Activated CD4-positive, alpha-beta T cell treated with anti-CD3 and anti-CD28 coated beads for 36 hours (primary cell): ENCODE results near the gene KANK4. TPM values are rescaled to one million over a fixed set of nuclear protein-coding genes. Genes with fewer than 3 reads are reported as not detected.

ENCODE experiments used
- ATAC-seq: fragments of 200-7000 bp; cut with Tn5 transposase; one replicate; pipeline ENCODE4 v1.10.0; 2021; ENCODE audit warnings: mild to moderate bottlenecking, moderate library complexity
- CTCF ChIA-PET: fragments of 350-600 bp; sonication (Branson Sonifier 250); formaldehyde crosslinking; loops from one replicate; lab custom pipeline; 2021; ENCODE audit warnings: antibody characterized with exemption; lab: Charles Lee
- POLR2A ChIA-PET: fragments of 350-600 bp; sonication (Branson Sonifier 250); formaldehyde crosslinking; loops from one replicate; lab custom pipeline; 2021; ENCODE audit warnings: antibody characterized with exemption, inconsistent platforms; lab: Charles Lee
- DNase-seq: peaks from one replicate; pipeline ENCODE4 v3.0.0-alpha.2; 2020
- H3K27ac Mint-ChIP-seq: one replicate; pipeline ENCODE4 v1.8.0; 2021; ENCODE audit warnings: mixed read lengths
- H3K27me3 Mint-ChIP-seq: one replicate; pipeline ENCODE4 v1.8.0; 2021; ENCODE audit warnings: mixed read lengths
- H3K36me3 Mint-ChIP-seq: one replicate; pipeline ENCODE4 v1.8.0; 2021; ENCODE audit warnings: low read depth, mixed read lengths
- H3K4me1 Mint-ChIP-seq: one replicate; pipeline ENCODE4 v1.8.0; 2021; ENCODE audit warnings: mixed read lengths
- H3K4me3 Mint-ChIP-seq: one replicate; pipeline ENCODE4 v1.8.0; 2021; ENCODE audit warnings: mild to moderate bottlenecking, moderate library complexity, mixed read lengths
- H3K9me3 Mint-ChIP-seq: one replicate; pipeline ENCODE4 v1.8.0; 2021; ENCODE audit warnings: low read depth, mixed read lengths
- intact Hi-C, 2 experiments: fragments of 100-400 bp; cut with DNase I in 1 of 2; cut with micrococcal nuclease in 1 of 2; formaldehyde crosslinking; loops; one replicate each; pipeline versions ENCODE4 v1.14.2 to v1.15.1; 2022 to 2024; cut with DNase I, micrococcal nuclease
- total RNA-seq, 2 experiments: library from RNA; stranded (reverse); gene quantifications; one replicate each; pipeline ENCODE4 v1.2.3, GENCODE V29; 2021

Gene KANK4
- total RNA-seq, 2 experiments from 2014 or later = not detected

- POLR2A ChIA-PET = no interaction called here
- no peak for ATAC-seq
Measured at GRCh38 chr1:62212411-62212810, 106.8 kb downstream of the KANK4 start.

GRCh38 chr1:62210960-62211359 is 108.3 kb downstream of the KANK4 start:
- Mint-ChIP-seq H3K36me3 (peaks cover 2% of the 10 kb centered on the region), H3K4me3 (no peak overlapping the region), H3K27ac (no peak overlapping the region), H3K27me3 (no peaks in the 10 kb centered on the region), H3K9me3 (peaks cover 16% of the 10 kb centered on the region), H3K4me1 (peaks cover 10% of the 10 kb centered on the region)
- CTCF ChIA-PET = no interaction called here
- intact Hi-C loops = no loop called here
- ATAC-seq = no peak
- POLR2A ChIA-PET = no interaction called here
- no peak for DNase-seq

More at GRCh38 chr1:62212411-62212810, 106.8 kb downstream of the KANK4 start:
- CTCF ChIA-PET = interaction anchor here (0.7 kb wide), 1 partner anchor 233 kb away, joined by 3 read pairs; no protein-coding TSS in a partner anchor
- H3K36me3 Mint-ChIP-seq = peaks cover 2% of the 10 kb centered on the region
- no peaks in the 10 kb centered on the region for H3K27me3 Mint-ChIP-seq
- H3K4me3 Mint-ChIP-seq = no peak overlapping the region
- peaks cover 10% of the 10 kb centered on the region for H3K4me1 Mint-ChIP-seq
- intact Hi-C loops = no loop called here
- H3K27ac Mint-ChIP-seq = no peak overlapping the region
- H3K9me3 Mint-ChIP-seq = peaks cover 16% of the 10 kb centered on the region
- DNase-seq = no peak

DNA sequence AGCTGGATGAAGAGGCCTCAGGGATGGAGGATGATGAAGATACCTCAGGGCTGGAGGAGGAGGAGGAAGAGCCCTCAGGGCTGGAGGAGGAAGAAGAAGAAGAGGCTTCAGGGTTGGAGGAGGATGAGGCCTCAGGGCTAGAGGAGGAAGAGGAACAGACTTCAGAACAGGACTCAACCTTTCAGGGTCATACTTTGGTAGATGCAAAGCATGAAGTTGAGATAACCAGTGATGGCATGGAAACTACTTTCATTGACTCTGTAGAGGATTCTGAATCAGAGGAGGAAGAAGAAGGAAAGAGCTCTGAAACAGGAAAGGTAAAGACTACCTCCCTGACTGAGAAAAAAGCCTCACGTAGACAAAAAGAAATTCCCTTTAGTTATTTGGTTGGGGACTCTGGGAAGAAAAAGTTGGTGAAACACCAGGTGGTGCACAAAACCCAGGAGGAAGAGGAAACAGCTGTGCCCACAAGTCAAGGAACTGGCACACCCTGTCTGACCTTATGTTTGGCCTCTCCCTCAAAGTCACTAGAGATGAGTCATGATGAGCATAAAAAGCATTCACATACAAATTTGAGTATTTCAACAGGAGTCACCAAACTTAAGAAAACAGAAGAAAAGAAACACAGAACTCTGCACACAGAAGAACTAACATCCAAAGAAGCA is 109.2 kb downstream of the KANK4 start:
- Mint-ChIP-seq H3K36me3 (peaks cover 2% of the 10 kb centered on the region), H3K27ac (no peak overlapping the region), H3K4me3 (no peak overlapping the region), H3K4me1 (peaks cover 10% of the 10 kb centered on the region), H3K27me3 (no peaks in the 10 kb centered on the region), H3K9me3 (peaks cover 16% of the 10 kb centered on the region)
- POLR2A ChIA-PET = no interaction called here
- CTCF ChIA-PET = no interaction called here
- ATAC-seq (peak; percentile 39), DNase-seq (no peak)
- intact Hi-C loops = no loop called here

DNA sequence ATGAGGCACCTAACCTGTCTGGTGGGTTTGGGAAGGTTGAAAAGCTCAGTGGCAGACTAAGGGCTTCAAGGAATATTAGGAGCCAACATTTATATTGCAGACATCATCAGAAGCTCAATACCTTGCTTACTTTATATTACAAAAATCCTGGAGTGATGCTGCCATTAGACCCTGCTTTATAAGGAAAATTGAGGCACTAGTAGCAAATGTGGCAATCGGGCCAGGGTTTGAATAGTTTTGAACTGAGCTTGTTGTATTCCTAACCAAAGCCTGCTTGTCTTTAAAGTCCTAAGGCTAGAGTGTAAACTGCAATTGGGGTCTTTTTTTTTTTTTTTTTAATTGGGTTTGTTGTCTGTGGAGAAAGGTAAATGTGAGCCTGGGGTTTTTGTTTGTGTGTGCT is 110.3 kb downstream of the KANK4 start:
- no peak overlapping the region for H3K4me3 Mint-ChIP-seq
- no peak overlapping the region for H3K27ac Mint-ChIP-seq
- DNase-seq = no peak
- ChIA-PET CTCF (no interaction called here), POLR2A (no interaction called here)
- peaks cover 2% of the 10 kb centered on the region for H3K36me3 Mint-ChIP-seq
- no peaks in the 10 kb centered on the region for H3K27me3 Mint-ChIP-seq
- intact Hi-C loops = no loop called here
- peaks cover 10% of the 10 kb centered on the region for H3K4me1 Mint-ChIP-seq
- peaks cover 16% of the 10 kb centered on the region for H3K9me3 Mint-ChIP-seq
- no peak for ATAC-seq

DNA sequence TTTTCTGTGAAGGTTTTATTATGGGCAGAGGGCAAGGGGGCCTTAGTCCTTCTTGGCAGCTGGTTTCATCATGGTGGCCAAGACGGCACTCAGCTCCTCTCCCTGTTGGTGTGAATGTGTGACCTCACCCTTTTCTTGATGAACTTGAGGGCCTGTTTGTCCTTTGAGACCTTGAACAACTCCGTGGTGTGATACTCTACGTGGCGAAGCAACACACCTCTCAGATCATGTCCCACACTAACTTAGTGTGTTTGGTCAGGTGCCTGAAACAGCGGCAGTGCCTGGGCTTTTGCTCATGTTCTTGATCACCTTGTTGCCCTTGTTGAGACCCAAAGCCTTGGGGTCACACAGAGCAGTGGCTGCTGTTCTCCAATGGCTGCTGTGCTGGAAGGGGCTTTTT is 111.1 kb downstream of the KANK4 start:
- no peak overlapping the region for H3K27ac Mint-ChIP-seq
- H3K27me3 Mint-ChIP-seq = no peaks in the 10 kb centered on the region

DNA sequence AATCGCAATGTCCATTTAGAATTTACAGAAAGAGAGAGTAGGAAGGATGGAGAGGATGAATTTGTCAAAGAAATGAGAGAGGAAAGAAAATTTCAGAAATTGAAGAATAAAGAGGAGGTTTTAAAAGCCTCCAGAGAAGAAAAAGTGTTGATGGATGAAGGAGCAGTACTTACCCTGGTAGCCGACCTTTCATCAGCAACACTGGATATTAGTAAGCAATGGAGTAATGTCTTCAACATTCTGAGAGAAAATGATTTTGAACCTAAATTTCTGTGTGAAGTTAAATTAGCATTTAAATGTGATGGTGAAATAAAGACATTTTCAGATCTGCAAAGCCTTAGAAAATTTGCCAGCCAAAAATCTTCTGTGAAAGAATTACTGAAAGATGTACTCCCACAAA is 112.0 kb downstream of the KANK4 start:
- ATAC-seq (no peak), DNase-seq (no peak)
- intact Hi-C loops = no loop called here
- H3K9me3 Mint-ChIP-seq = peaks cover 16% of the 10 kb centered on the region
- peaks cover 10% of the 10 kb centered on the region for H3K4me1 Mint-ChIP-seq
- no peak overlapping the region for H3K4me3 Mint-ChIP-seq
- no peak overlapping the region for H3K27ac Mint-ChIP-seq
- peaks cover 2% of the 10 kb centered on the region for H3K36me3 Mint-ChIP-seq
- CTCF ChIA-PET = no interaction called here
- no peaks in the 10 kb centered on the region for H3K27me3 Mint-ChIP-seq
- POLR2A ChIA-PET = no interaction called here

More for the DNA sequence above, 111.1 kb downstream of the KANK4 start:
- ChIA-PET POLR2A (no interaction called here), CTCF (no interaction called here)
- H3K4me1 Mint-ChIP-seq = peaks cover 10% of the 10 kb centered on the region
- H3K9me3 Mint-ChIP-seq = peaks cover 16% of the 10 kb centered on the region
- peaks cover 2% of the 10 kb centered on the region for H3K36me3 Mint-ChIP-seq
- intact Hi-C loops = no loop called here
- DNase-seq (no peak), ATAC-seq (no peak)
- H3K4me3 Mint-ChIP-seq = no peak overlapping the region

GRCh38 chr1:62198781-62199125 is 120.5 kb downstream of the KANK4 start:
- Mint-ChIP-seq H3K9me3 (no peaks in the 10 kb centered on the region), H3K27me3 (peaks cover 21% of the 10 kb centered on the region), H3K36me3 (no peaks in the 10 kb centered on the region), H3K4me1 (peaks cover 5% of the 10 kb centered on the region), H3K27ac (no peak overlapping the region), H3K4me3 (no peak overlapping the region)
- DNase-seq (no peak), ATAC-seq (no peak)
- intact Hi-C loops = no loop called here
- CTCF ChIA-PET = no interaction called here
- POLR2A ChIA-PET = no interaction called here

DNA sequence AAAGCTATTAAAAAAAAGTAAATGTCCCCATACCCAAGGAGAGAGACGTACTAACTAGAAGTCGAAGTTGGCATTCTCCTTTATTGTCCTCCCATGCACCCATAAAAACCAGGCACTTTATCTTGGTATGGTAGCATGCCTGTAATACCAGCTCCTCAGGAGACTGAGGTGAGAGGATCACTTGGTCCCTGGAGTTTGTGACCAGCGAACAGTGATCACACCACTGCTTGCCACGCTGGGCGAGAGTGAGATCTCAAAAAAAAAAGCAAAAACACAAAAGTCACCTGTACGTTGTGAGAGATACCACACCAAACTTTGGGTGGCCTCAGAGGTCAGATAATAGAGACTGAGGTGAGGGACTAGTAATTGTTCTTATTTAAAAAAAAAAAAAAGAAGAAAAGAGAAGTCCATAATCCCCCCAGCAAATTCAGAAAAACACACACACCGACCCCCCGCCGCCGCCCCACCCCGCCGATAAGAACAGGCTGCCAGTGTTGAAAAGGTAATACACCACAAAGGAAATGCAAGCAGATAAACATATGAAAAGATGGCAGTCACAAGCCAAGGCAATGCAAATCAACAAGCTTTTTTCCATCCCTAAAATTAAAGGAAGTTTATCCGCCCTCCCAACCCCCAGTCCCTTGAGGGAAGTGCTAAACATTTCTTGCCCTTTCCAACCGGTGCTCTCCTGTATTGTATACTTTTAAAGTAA is 121.0 kb downstream of the KANK4 start:
- H3K9me3 Mint-ChIP-seq = no peaks in the 10 kb centered on the region
- CTCF ChIA-PET = no interaction called here
- intact Hi-C loops = no loop called here

DNA sequence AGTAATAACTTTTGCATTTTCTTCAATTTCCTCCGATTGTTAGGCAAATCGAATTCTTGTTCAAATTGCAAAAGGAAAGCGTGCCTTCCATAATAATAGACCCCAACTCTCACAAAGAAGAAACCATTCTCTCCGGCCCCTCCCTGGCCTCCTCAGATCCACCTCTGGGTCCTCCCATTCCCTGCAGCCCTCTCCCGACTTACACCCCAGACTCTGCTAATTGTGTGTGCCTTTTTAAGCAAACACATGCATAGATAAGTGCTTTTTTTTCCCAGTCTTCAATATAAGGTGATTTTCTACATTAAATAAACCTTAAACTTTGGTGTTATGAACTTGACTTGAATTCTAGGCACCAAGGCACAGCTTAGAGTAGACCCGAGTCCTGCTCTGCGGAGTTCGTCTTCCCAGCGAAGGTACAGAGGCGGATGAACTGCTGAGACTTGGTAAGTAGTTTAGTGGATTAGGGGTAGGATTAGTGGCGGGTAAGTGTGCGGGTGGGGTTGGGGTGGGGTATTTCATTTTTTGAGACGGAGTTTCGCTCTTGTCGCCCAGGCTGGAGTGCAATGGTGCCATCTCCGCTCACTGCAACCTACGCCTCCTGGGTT is 123.0 kb downstream of the KANK4 start:
- Mint-ChIP-seq H3K27ac (no peak overlapping the region), H3K36me3 (no peaks in the 10 kb centered on the region), H3K9me3 (no peaks in the 10 kb centered on the region), H3K4me3 (no peak overlapping the region), H3K4me1 (peaks cover 5% of the 10 kb centered on the region), H3K27me3 (peaks cover 23% of the 10 kb centered on the region)
- ChIA-PET POLR2A (no interaction called here), CTCF (no interaction called here)
- intact Hi-C loops = no loop called here
- no peak for ATAC-seq
- DNase-seq = no peak

More for the DNA sequence above, 121.0 kb downstream of the KANK4 start:
- Mint-ChIP-seq H3K27ac (no peak overlapping the region), H3K27me3 (peaks cover 23% of the 10 kb centered on the region), H3K4me3 (no peak overlapping the region), H3K36me3 (no peaks in the 10 kb centered on the region), H3K4me1 (peaks cover 5% of the 10 kb centered on the region)
- DNase-seq (no peak), ATAC-seq (no peak)
- POLR2A ChIA-PET = interaction anchor here (0.7 kb wide), 1 partner anchor 54 kb away, joined by 5 read pairs; no protein-coding TSS in a partner anchor

DNA sequence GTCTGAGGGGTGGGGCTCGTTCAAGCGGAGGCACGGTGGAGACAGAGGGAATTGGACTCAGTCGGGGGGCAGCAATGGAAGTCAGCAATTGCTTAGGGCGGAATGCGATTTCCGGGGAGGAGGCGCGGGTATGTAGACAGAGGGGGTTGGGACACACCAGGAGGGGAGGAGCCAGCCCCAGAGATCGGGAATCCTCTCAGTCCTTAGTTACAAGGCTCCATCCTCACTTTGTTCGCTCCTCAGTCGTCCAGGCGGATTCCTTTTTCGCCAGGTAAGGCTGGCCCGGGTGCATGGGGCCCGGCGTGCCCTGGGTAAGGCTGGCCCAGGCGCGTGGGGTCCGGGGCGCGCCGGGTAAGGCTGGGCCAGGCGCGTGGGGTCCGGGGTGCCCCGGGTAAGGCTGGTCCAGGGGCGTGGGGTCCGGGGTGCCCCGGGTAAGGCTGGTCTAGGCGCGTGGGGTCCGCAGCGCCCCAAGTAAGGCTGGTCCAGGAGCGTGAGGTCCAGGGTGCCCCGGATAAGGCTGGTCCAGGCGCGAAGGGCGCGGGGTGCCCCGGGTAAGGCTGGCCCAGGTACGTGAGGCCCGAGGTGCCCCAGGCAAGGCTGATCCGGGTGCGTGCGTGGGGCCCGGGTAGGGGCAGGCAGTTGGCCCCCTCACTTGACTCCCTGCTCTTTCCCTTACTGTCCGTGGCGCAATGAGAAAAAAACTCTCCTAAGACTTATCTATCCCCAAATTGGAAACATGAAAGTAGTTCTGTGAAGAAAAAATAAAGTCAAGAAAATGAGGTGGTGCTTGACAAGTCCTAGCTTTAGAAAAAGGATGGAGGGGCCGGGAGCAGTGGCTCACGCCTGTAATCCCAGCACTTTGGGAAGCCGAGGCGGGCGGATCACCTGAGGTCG is 124.3 kb downstream of the KANK4 start, which contains the start of gene L1TD1:
Gene L1TD1 (plus strand): TSS at position 199 of the 894 bp plus-strand sequence. CDS start 11,780 bp downstream, outside the sequence.
- Mint-ChIP-seq H3K4me1 (peaks cover 5% of the 10 kb centered on the region), H3K9me3 (no peaks in the 10 kb centered on the region), H3K4me3 (no peak within 1 kb of the TSS), H3K36me3 (no peaks in the 10 kb centered on the region), H3K27me3 (peaks cover 23% of the 10 kb centered on the region), H3K27ac (no peak within 1 kb of the TSS)
- POLR2A ChIA-PET = no interaction called here
- ATAC-seq (peak; percentile 12), DNase-seq (no peak)
- CTCF ChIA-PET = no interaction called here
- intact Hi-C loops = no loop called here

DNA sequence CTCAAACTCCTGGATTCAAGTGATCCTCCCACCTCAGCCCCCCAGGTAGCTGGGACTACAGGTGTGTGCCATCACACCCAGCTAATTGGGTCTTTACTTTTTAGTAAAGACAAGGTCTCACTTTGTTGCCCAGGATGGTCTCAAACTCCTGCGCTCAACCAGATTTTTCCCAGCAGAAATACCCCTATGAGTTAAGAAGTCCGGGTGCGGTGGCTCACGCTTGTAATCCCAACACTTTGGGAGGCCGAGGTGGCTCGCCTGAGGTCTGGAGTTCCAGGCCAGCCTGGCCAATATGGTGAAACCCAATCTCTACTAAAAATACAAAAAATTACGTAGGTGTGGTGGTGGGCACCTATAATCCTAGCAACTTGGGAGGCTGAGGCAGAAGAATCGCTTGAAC is 131.1 kb downstream of the KANK4 start:
- intact Hi-C loops = no loop called here

More for the DNA sequence above, 131.1 kb downstream of the KANK4 start:
- ChIA-PET POLR2A (no interaction called here), CTCF (interaction anchor here (0.6 to 0.9 kb wide), 2 partner anchors 57 to 558 kb away, joined by 3 read pairs; no protein-coding TSS in a partner anchor)
- ATAC-seq = no peak
- Mint-ChIP-seq H3K27me3 (no peaks in the 10 kb centered on the region), H3K4me1 (no peaks in the 10 kb centered on the region), H3K4me3 (no peak overlapping the region), H3K36me3 (no peaks in the 10 kb centered on the region), H3K27ac (no peak overlapping the region), H3K9me3 (no peaks in the 10 kb centered on the region)
- no peak for DNase-seq
